Activated naive CD4-positive, alpha-beta T cell treated with anti-CD3 and anti-CD28 coated beads, Interleukin-2, amount 50 U/mL, for 24 hours (primary cell): ENCODE measurements around the gene HS6ST2.

Experiments used
- H3K27ac Mint-ChIP-seq: one replicate; pipeline ENCODE4 v1.8.0; 2021; ENCODE audit warnings: mild to moderate bottlenecking, mixed read lengths
- H3K27me3 Mint-ChIP-seq: one replicate; pipeline ENCODE4 v1.8.0; 2021; ENCODE audit warnings: mixed read lengths
- H3K36me3 Mint-ChIP-seq: one replicate; pipeline ENCODE4 v1.8.0; 2021; ENCODE audit warnings: mixed read lengths
- H3K4me1 Mint-ChIP-seq: one replicate; pipeline ENCODE4 v1.8.0; 2021; ENCODE audit warnings: mixed read lengths
- H3K4me3 Mint-ChIP-seq: one replicate; pipeline ENCODE4 v1.8.0; 2021; ENCODE audit warnings: mild to moderate bottlenecking, mixed read lengths
- H3K9me3 Mint-ChIP-seq: one replicate; pipeline ENCODE4 v1.8.0; 2021; ENCODE audit warnings: mixed read lengths

Gene HS6ST2

DNA sequence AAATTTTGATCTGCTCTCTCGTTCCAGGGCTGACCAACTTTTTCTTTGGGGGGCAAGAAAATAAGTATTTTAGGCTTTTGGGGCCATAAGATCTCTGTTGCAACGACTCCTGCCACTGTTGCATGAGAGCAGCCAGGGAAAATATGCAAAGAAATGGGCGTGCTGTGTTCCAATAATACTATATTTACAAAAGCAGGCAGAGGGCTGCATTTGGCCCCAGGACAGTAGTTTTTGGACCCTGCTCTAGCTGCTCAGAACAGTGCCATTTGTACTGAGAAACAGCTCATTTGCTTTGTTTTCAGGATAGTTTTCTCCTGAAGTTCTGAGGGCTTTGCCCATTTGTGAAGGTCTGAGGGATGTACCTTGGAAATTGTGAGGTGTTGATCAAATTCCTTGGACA lies 334.5 kb downstream of the HS6ST2 start:
- Mint-ChIP-seq H3K4me1 (peaks cover 4% of the 10 kb centered on the region), H3K27me3 (no peaks in the 10 kb centered on the region), H3K36me3 (no peaks in the 10 kb centered on the region), H3K4me3 (no peak overlapping the region), H3K27ac (no peak overlapping the region), H3K9me3 (no peaks in the 10 kb centered on the region)

DNA sequence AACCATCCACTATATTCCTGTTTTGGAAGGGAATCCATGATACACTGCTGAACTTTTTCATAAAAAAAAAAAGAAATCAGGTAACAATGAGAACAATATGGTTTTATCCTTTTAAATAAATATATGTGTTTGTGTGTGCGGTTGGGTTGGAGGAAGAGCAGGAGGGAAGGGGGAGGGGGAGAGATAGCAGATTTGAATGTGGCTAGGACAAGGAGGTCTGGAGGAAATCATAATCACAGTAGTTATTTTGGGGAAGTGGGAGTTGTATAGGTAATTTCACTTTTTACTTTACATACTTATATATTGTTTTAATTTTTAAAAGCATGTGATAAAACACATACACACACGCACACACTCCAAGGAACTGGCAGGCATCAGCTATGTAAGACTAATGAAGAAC lies 335.1 kb downstream of the HS6ST2 start:
- H3K9me3 Mint-ChIP-seq = no peaks in the 10 kb centered on the region
- peaks cover 4% of the 10 kb centered on the region for H3K4me1 Mint-ChIP-seq
- no peaks in the 10 kb centered on the region for H3K36me3 Mint-ChIP-seq
- H3K27me3 Mint-ChIP-seq = no peaks in the 10 kb centered on the region
- H3K4me3 Mint-ChIP-seq = no peak overlapping the region
- no peak overlapping the region for H3K27ac Mint-ChIP-seq

DNA sequence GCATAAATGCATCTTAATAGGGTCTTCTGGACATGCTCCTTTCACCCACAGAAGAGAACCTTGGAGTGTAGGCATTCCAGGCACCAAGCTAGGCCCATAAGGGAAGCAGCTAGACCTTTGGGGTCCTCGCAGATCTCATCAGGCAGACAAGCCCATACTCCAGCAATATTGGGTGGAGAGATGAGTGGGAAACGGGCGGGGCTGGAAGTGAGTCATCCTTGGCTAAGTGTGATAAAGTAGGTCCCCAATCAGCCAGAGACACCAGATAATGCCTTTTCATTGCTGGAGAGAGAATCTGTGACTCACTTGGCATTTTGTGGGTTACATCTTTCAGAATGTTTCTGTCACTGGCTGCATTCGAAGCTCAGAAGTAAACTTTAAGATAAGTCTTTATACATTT lies 336.3 kb downstream of the HS6ST2 start:
- Mint-ChIP-seq H3K36me3 (no peaks in the 10 kb centered on the region), H3K27ac (no peak overlapping the region)

DNA sequence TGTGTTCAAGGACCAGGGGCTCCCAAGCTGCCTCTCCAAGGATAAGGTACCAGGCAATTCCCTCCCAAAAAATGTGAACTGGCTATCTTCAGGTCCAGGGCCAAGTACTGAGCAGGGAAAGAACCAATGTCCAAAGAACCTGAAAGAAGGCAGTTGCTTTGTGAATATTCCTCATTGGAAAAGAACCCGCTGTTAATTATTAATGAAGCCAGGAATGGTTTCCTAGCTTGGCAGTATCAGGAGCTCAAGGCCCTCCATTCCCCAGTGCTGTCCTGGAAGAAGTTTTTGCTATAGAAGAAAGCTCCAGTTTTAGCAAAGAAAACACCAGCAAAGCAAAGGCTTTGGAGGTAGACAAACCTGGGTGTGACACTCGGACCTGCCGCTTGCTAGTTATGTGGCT lies 339.6 kb downstream of the HS6ST2 start:
- Mint-ChIP-seq H3K4me1 (peaks cover 4% of the 10 kb centered on the region), H3K4me3 (no peak overlapping the region), H3K27me3 (no peaks in the 10 kb centered on the region), H3K9me3 (no peaks in the 10 kb centered on the region), H3K27ac (no peak overlapping the region), H3K36me3 (no peaks in the 10 kb centered on the region)

More for the DNA sequence above, 336.3 kb downstream of the HS6ST2 start:
- Mint-ChIP-seq H3K9me3 (no peaks in the 10 kb centered on the region), H3K27me3 (no peaks in the 10 kb centered on the region), H3K4me3 (peak overlapping the region; percentile 33), H3K4me1 (peaks cover 4% of the 10 kb centered on the region)

DNA sequence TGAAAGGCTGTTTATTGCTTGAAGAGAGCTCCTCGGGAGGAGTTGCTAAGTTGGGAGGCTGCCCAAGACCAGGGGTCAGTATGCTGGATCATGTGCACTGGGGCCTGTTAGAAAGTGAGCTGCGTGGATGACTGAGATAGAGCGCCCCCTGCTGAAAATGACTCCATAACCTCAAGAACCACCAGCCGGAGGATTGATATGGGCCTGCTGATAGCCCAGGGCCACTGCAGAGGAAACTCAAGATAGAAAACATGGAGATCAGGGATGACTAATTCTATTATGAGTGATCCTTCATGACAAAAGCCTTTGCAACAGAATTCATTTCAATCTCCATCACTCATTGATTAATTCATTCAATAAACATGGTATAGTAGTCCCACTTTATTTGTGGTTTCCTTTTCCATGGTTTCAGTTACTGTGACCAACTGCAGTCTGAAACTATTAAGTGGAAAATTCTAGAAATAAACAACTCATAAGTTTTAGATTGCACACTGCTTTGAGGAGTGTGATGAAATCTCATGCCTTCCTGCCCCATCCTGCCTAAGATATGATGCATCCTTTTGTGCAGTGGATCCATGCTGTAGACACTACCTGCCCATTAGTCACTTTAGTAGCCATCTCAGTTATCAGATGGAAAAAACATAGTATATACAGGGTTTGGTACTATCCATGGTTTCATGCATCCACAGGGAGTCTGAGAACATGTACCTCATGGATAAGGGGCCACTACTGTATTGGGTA lies 342.9 kb downstream of the HS6ST2 start:
- H3K9me3 Mint-ChIP-seq = no peaks in the 10 kb centered on the region

DNA sequence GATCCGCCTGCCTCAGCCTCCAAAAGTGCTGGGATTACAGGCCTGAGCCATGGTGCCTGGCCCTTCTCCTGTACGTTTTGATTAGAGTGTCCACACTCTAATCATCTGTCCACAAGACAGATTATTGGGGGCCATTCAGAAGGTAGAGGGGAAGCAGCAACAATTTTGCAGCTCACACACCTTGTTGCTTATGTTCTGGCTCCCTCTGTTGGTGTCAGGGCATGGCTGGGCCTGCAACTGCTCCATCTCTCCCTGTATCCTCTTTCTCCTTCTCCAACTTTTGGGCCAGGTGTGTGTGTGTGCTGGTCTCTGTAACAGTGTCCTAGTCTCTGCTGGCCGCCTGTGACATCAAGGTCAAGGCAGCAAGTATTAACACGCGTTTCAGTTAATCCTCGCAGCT lies 344.1 kb downstream of the HS6ST2 start:
- Mint-ChIP-seq H3K4me1 (no peaks in the 10 kb centered on the region), H3K27me3 (no peaks in the 10 kb centered on the region)

More for the DNA sequence above, 342.9 kb downstream of the HS6ST2 start:
- no peaks in the 10 kb centered on the region for H3K27me3 Mint-ChIP-seq
- H3K4me3 Mint-ChIP-seq = no peak overlapping the region
- H3K27ac Mint-ChIP-seq = no peak overlapping the region
- no peaks in the 10 kb centered on the region for H3K36me3 Mint-ChIP-seq
- H3K4me1 Mint-ChIP-seq = no peaks in the 10 kb centered on the region

DNA sequence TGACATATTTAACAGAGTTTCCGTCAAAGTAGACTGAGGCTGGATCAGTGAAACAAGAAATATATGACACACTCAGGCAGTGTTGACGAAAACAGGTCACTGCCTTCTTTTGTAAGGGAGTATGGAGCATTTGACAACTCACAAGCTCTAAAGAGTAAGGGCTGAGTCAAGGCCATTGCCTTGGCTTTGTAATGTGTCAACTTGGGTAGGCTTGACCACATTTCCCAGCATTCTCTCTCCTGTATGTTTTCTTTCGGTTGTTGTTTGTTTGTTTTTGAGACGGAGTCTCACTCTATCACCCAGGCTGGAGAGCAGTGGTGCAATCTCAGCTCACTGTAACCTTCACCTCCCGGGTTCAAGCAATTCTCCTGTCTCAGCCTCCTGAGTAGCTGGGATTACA lies 344.6 kb downstream of the HS6ST2 start:
- H3K4me1 Mint-ChIP-seq = no peaks in the 10 kb centered on the region
- H3K27ac Mint-ChIP-seq = no peak overlapping the region

More for the DNA sequence above, 344.1 kb downstream of the HS6ST2 start:
- H3K4me3 Mint-ChIP-seq = no peak overlapping the region
- H3K27ac Mint-ChIP-seq = no peak overlapping the region
- no peaks in the 10 kb centered on the region for H3K9me3 Mint-ChIP-seq
- H3K36me3 Mint-ChIP-seq = no peaks in the 10 kb centered on the region

DNA sequence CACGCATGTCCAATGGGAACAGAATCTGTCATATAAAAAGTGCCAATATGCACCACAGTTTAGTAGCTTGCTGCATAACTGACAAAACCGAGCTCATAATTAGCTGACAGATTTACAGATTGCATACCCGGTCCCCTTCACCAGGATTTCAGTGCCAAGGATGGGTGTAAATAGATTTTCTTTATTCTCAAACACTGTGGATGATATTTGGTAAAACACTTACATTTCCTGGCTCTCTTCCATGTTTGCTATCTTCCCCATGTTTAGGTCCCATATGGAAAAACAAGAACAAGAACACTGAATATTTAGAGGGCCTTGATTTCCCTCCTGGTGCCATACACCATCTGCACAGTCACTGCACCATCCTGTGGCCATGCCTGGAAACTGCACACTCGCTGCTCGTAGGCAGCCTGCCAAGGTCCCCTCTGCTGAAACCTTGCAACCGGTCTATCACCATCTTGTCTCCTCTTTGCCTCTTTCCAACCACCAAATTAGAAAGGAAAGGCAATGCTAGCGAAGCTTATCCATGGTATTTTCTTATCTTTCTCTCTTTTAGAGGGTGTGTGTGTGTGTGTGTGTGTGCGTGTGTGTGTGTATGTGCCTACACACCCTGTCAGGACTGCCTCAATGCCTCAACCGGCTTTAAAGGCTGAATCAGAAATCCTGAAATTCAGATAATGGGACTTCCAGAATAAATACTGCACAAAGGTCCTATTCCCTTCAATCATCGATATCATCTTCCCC lies 345.4 kb downstream of the HS6ST2 start:
- H3K4me3 Mint-ChIP-seq = no peak overlapping the region
- H3K27ac Mint-ChIP-seq = no peak overlapping the region
- H3K36me3 Mint-ChIP-seq = no peaks in the 10 kb centered on the region
- no peaks in the 10 kb centered on the region for H3K4me1 Mint-ChIP-seq
- no peaks in the 10 kb centered on the region for H3K9me3 Mint-ChIP-seq
- H3K27me3 Mint-ChIP-seq = no peaks in the 10 kb centered on the region

More for the DNA sequence above, 344.6 kb downstream of the HS6ST2 start:
- no peaks in the 10 kb centered on the region for H3K9me3 Mint-ChIP-seq
- no peaks in the 10 kb centered on the region for H3K36me3 Mint-ChIP-seq
- no peak overlapping the region for H3K4me3 Mint-ChIP-seq
- no peaks in the 10 kb centered on the region for H3K27me3 Mint-ChIP-seq

DNA sequence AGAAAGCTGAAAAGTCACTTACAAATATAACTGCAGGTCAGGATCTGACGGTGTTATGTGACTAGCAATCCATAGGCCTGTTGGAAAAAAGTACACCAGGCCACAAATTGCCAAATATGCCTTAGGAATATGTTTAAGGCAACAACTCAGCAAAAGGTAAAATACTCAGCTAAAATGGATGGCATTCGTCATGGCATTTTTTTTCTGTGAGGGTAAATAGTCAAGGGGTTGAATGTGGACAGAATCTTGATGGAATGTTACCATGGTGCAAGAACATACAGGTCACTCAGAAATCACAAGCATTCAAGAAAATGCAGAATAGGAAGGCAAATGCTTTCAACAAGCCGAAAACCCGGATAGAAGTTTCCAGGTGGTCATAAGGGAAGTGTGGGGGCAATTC lies 347.9 kb downstream of the HS6ST2 start:
- Mint-ChIP-seq H3K4me3 (no peak overlapping the region), H3K27ac (no peak overlapping the region), H3K4me1 (no peaks in the 10 kb centered on the region), H3K27me3 (no peaks in the 10 kb centered on the region), H3K9me3 (no peaks in the 10 kb centered on the region), H3K36me3 (no peaks in the 10 kb centered on the region)

DNA sequence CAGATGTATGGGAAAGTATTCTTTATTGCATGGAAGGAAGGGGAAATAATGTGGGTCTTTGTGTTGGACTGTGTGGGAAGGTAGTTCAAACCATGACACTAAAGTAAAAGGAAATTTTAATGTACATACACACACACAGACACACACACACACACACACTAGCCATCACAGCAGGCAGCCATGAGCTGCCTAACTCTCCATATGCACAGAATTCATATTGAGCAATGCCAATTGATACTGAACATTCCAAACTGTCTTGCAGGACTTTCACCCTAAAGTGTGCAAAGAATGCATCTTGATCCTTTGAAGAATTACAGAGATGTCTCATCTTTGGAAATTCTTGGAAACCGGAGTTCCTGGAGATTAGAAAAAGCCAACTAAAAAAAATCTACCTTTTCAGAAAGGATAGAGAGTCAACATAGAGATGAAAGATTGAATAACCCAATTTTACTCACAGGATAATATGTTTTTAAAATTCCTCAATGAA lies 349.0 kb downstream of the HS6ST2 start:
- Mint-ChIP-seq H3K4me3 (no peak overlapping the region), H3K27me3 (no peaks in the 10 kb centered on the region), H3K36me3 (no peaks in the 10 kb centered on the region), H3K4me1 (no peaks in the 10 kb centered on the region), H3K27ac (no peak overlapping the region), H3K9me3 (no peaks in the 10 kb centered on the region)

DNA sequence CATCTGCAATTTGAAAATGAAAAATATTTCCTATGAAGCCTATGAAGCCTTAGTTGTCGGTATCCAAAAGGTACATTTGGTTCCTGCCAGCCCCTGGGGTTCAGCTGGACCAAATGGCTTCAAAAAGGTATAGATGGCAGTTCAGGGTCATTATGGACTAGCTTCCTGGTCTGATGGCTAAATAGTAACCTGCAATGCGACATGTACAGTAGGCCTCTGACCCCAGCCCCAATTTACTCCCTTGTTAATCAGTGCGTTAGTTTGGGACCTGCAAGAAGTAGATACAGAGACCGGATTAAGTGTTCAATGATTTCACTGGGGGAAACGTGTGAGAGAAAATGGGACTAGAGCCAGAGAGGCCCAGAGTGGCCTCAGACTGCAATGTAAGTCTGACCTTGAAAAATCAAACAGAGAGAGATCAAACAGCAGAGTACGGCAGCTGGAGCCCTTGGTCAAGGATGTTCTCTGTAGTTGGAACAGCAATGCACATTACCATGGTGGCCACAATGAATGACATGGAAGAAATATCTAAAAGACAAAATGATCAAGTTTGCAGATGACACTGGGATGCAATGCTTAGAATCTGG lies 354.6 kb downstream of the HS6ST2 start:
- Mint-ChIP-seq H3K4me1 (no peaks in the 10 kb centered on the region), H3K9me3 (no peaks in the 10 kb centered on the region), H3K27me3 (no peaks in the 10 kb centered on the region), H3K27ac (no peak overlapping the region), H3K4me3 (no peak overlapping the region), H3K36me3 (no peaks in the 10 kb centered on the region)

DNA sequence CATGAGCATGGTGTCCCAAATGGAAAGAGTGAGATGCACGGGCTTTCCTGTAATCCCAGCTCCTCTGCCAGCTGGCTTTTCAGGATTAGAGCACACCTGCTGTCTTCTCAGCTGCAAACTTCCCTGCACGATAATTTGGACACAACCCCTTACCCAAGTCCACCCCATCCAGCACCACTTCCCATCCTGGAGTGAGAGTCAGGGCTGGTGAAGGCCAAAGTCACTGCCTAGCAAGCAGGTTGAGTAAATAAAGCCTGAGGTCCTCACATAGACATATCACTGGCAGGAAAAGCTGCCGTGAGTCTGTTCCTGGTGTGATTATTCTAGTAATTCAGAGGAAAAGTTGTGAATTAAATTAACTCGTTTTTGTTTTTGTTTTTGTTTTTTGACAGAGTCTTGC lies 355.7 kb downstream of the HS6ST2 start:
- Mint-ChIP-seq H3K27ac (no peak overlapping the region), H3K4me1 (no peaks in the 10 kb centered on the region), H3K36me3 (no peaks in the 10 kb centered on the region), H3K4me3 (no peak overlapping the region), H3K27me3 (no peaks in the 10 kb centered on the region), H3K9me3 (no peaks in the 10 kb centered on the region)

DNA sequence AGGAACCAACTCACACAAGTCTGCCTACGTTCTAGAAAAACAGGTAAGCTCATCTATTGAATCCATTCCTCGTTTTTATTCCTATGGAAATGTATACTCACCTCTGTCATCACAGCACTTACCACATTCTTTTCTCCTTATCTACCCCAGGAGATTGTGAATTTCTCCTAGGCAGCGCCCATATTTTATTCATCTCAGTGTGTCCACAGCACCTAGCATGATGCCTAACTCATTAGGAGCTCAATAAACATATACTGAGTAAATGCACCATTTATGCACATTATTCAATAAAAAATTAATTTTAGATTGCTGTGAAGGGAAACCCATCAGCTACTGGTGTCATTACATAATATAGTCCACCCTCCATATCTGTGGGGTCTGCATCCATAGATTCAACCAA lies 363.4 kb downstream of the HS6ST2 start:
- Mint-ChIP-seq H3K9me3 (no peaks in the 10 kb centered on the region), H3K4me1 (no peaks in the 10 kb centered on the region), H3K27me3 (no peaks in the 10 kb centered on the region), H3K36me3 (no peaks in the 10 kb centered on the region), H3K4me3 (no peak overlapping the region), H3K27ac (no peak overlapping the region)

DNA sequence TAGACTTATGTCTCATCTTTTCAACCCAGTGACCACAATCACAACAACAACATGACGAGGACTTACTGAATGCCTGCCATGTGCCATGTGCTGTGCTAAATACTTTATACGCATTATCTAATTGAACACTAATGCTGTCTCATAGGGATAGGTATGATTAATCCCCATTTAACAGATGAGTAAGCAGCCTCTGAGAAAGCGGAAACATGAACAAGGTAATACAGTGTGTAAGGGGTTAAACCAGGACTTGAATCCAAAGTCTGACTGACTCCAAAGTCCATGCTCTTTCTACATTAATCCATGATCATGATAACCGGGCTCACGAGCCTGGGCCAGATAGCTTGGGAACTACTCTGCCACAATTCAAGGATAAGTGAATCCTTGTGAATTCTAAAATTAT lies 364.3 kb downstream of the HS6ST2 start:
- no peaks in the 10 kb centered on the region for H3K36me3 Mint-ChIP-seq
- no peak overlapping the region for H3K27ac Mint-ChIP-seq
- no peak overlapping the region for H3K4me3 Mint-ChIP-seq
- no peaks in the 10 kb centered on the region for H3K4me1 Mint-ChIP-seq
- H3K27me3 Mint-ChIP-seq = no peaks in the 10 kb centered on the region
- H3K9me3 Mint-ChIP-seq = no peaks in the 10 kb centered on the region

DNA sequence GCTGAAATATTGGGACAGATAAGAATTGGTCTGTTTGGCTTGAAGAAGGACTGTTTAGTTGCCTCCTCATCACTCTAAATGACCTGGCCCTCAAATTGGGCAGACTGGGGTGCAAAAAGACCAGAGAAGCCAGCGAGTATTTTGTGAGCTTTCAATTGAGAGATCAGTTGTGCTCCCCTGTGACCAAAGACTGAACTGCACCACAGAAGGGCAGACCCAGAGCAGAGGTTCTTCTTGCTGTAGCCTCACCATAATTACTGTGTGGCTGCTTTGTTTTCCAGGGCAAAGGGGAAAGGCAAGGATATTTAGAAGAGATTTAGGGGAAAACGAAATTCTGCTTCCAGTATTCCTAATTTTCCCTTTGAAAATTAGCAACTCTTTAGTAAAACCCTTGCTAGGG lies 365.5 kb downstream of the HS6ST2 start:
- Mint-ChIP-seq H3K27me3 (no peaks in the 10 kb centered on the region), H3K9me3 (no peaks in the 10 kb centered on the region), H3K27ac (no peak overlapping the region)

DNA sequence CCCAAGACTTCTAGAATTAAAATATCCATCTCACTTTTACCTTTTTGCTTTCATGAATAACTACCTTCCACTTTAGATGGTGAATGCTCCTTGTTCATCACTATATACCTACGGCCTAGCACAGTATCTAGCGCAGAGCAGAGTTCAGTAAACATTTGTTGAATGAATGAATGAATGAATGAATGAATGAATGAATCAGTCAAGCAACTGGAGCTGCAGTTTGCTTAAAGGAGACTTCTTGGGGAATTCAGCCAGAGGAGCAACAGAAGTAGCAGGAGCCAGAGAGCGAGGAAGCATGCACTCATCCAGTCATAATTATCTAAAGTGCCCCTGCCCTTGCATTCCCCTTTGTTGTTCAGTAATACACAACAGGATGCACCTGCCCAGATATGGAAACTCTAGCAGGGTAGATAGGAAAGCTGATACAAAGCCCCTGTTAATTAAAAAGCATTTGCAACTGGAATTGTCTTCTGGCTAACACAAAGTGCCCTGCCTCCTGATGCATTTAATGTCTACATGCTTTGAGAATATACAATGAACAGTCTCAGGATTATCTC lies 366.6 kb downstream of the HS6ST2 start:
- H3K27ac Mint-ChIP-seq = no peak overlapping the region
- no peaks in the 10 kb centered on the region for H3K36me3 Mint-ChIP-seq
- no peak overlapping the region for H3K4me3 Mint-ChIP-seq
- no peaks in the 10 kb centered on the region for H3K4me1 Mint-ChIP-seq
- H3K9me3 Mint-ChIP-seq = no peaks in the 10 kb centered on the region
- H3K27me3 Mint-ChIP-seq = no peaks in the 10 kb centered on the region

More for the DNA sequence above, 365.5 kb downstream of the HS6ST2 start:
- Mint-ChIP-seq H3K36me3 (no peaks in the 10 kb centered on the region), H3K4me1 (no peaks in the 10 kb centered on the region), H3K4me3 (no peak overlapping the region)
